KMS-11 (cell line): ENCODE data around the gene SEL1L.
A peak's percentile ranks its signal among the peaks of the same experiment; 100 is the strongest.
"Not testable (repeated sequence)": the region's sequence is repeated elsewhere in the genome, so short reads cannot be mapped to it uniquely, and the experiment has no call there.

Experiments
- H2AFZ ChIP-seq: fragments of 200-600 bp; sonication (generic); 2 replicates; pipeline ENCODE4 v1.6.1; 2016; ENCODE audit warnings: antibody characterized with exemption, mixed run types, low read depth
- H3K27ac ChIP-seq: fragments of 200-600 bp; sonication (generic); 2 replicates; pipeline ENCODE4 v1.6.1; 2016; ENCODE audit warnings: mild to moderate bottlenecking, mixed run types
- H3K27me3 ChIP-seq: fragments of 200-600 bp; sonication (generic); 2 replicates; pipeline ENCODE4 v1.6.1; 2017; ENCODE audit warnings: mild to moderate bottlenecking, low read depth, mixed run types, moderate library complexity; ENCODE audit not compliant: insufficient read depth
- H3K36me3 ChIP-seq: fragments of 200-600 bp; sonication (generic); 2 replicates; pipeline ENCODE4 v1.6.1; 2017; ENCODE audit warnings: mild to moderate bottlenecking, mixed run types; ENCODE audit not compliant: insufficient read depth
- H3K4me1 ChIP-seq: fragments of 200-600 bp; sonication (generic); 2 replicates; pipeline ENCODE4 v1.6.1; 2016; ENCODE audit warnings: mild to moderate bottlenecking, low read depth, mixed run types; ENCODE audit not compliant: poor library complexity, severe bottlenecking
- H3K4me2 ChIP-seq: fragments of 200-600 bp; sonication (generic); 2 replicates; pipeline ENCODE4 v1.7.0; 2016; ENCODE audit warnings: mild to moderate bottlenecking, mixed run types
- H3K4me3 ChIP-seq: fragments of 200-600 bp; sonication (generic); IDR thresholded peaks from 2 replicates; pipeline ENCODE4 v1.6.1; 2017; ENCODE audit warnings: low read depth, low read length, mixed read lengths; ENCODE audit not compliant: insufficient read depth
- H3K79me2 ChIP-seq: fragments of 200-600 bp; sonication (generic); 2 replicates; pipeline ENCODE4 v1.6.1; 2016; ENCODE audit warnings: low read depth, mixed run types; ENCODE audit not compliant: insufficient read depth
- H3K9ac ChIP-seq: fragments of 200-600 bp; sonication (generic); 2 replicates; pipeline ENCODE4 v1.6.1; 2016; ENCODE audit warnings: mild to moderate bottlenecking, mixed run types
- H4K20me1 ChIP-seq: fragments of 200-600 bp; sonication (generic); 2 replicates; pipeline ENCODE4 v1.6.1; 2016; ENCODE audit warnings: mild to moderate bottlenecking, mixed run types; ENCODE audit not compliant: insufficient read depth
- CTCF ChIP-seq: fragments of 200-600 bp; sonication (generic); conservative IDR thresholded peaks from 2 replicates; pipeline ENCODE4 v1.6.1; 2017; ENCODE audit warnings: low read depth, mild to moderate bottlenecking, antibody characterized with exemption, low read length, moderate library complexity, mixed read lengths

The SEL1L gene

GRCh38 chr14:81466854-81467253, 66.8 kb downstream of the SEL1L start:
- no peaks in the 10 kb centered on the region for H3K36me3 ChIP-seq
- peaks cover 47% of the 10 kb centered on the region for H3K4me1 ChIP-seq
- H3K27ac ChIP-seq, result no peak overlapping the region
- H3K9ac ChIP-seq, result no peak overlapping the region
- H2AFZ ChIP-seq, result no peak overlapping the region
- no peaks in the 10 kb centered on the region for H3K79me2 ChIP-seq
- TF ChIP-seq CTCF, result no peak
- H3K27me3 ChIP-seq, result no peaks in the 10 kb centered on the region
- H4K20me1 ChIP-seq, result no peaks in the 10 kb centered on the region
- no peak overlapping the region for H3K4me3 ChIP-seq
- H3K4me2 ChIP-seq, result no peak overlapping the region

- H2AFZ ChIP-seq, result no peak overlapping the region
These were observed 68.0 kb downstream of the SEL1L start for GRCh38 chr14:81465507-81466228.

GRCh38 chr14:81465003-81465392, 68.7 kb downstream of the SEL1L start:
- peaks cover 30% of the 10 kb centered on the region for H3K4me1 ChIP-seq
- not testable (repeated sequence) for H3K27me3 ChIP-seq, H4K20me1 ChIP-seq, H3K4me3 ChIP-seq, H3K36me3 ChIP-seq, H3K79me2 ChIP-seq
- peak overlapping the region; percentile 60 for H3K4me2 ChIP-seq
- peak overlapping the region; percentile 69; the same call in 1 of the 2 replicates for H3K9ac ChIP-seq
- peak overlapping the region; percentile 79 for H3K27ac ChIP-seq
- peak overlapping the region; percentile 77 for H2AFZ ChIP-seq

More at GRCh38 chr14:81465507-81466228, 68.0 kb downstream of the SEL1L start:
- no peaks in the 10 kb centered on the region for H3K27me3 ChIP-seq
- no peaks in the 10 kb centered on the region for H3K79me2 ChIP-seq
- H3K4me3 ChIP-seq, result no peak overlapping the region
- TF ChIP-seq CTCF, result no peak
- H4K20me1 ChIP-seq, result no peaks in the 10 kb centered on the region
- H3K4me1 ChIP-seq, result peaks cover 37% of the 10 kb centered on the region
- no peak overlapping the region; the same call in 1 of the 2 replicates for H3K4me2 ChIP-seq
- H3K9ac ChIP-seq, result no peak overlapping the region
- H3K36me3 ChIP-seq, result no peaks in the 10 kb centered on the region
- no peak overlapping the region; the same call in 1 of the 2 replicates for H3K27ac ChIP-seq

- no peaks in the 10 kb centered on the region for H3K79me2 ChIP-seq
- H4K20me1 ChIP-seq, result no peaks in the 10 kb centered on the region
- no peak overlapping the region for H3K4me3 ChIP-seq
- H2AFZ ChIP-seq, result peak overlapping the region; percentile 77
- no peaks in the 10 kb centered on the region for H3K27me3 ChIP-seq
- peak overlapping the region; percentile 69; the same call in 1 of the 2 replicates for H3K9ac ChIP-seq
- peaks cover 24% of the 10 kb centered on the region for H3K4me1 ChIP-seq
- peak; percentile 90 for TF ChIP-seq CTCF
- H3K4me2 ChIP-seq, result peak overlapping the region; percentile 60
- H3K36me3 ChIP-seq, result no peaks in the 10 kb centered on the region
- H3K27ac ChIP-seq, result peak overlapping the region; percentile 79
These were observed 69.2 kb downstream of the SEL1L start for GRCh38 chr14:81464253-81465002.

- not testable (repeated sequence) for H3K9ac ChIP-seq, H2AFZ ChIP-seq, H4K20me1 ChIP-seq, H3K27ac ChIP-seq, H3K4me2 ChIP-seq, H3K4me3 ChIP-seq, H3K36me3 ChIP-seq, H3K79me2 ChIP-seq, H3K27me3 ChIP-seq, H3K4me1 ChIP-seq
These were observed 71.3 kb downstream of the SEL1L start for GRCh38 chr14:81462356-81462755.
